SU-DHL-6 (cell line): ENCODE results near the gene RXRG.

Source experiments
- CTCF ChIP-seq: fragments of 200-600 bp; sonication (generic); IDR thresholded peaks from one replicate; pipeline ENCODE4 v1.5.1; 2017; ENCODE audit warnings: antibody characterized with exemption, mild to moderate bottlenecking, low read length, moderate library complexity; ENCODE audit not compliant: insufficient read depth, poor library complexity, severe bottlenecking
- EZH2phosphoT487 ChIP-seq: fragments of 200-600 bp; sonication (generic), shearing (Covaris generic); conservative IDR thresholded peaks from 2 replicates; pipeline ENCODE4 v1.6.1; 2018; ENCODE audit warnings: mild to moderate bottlenecking, antibody characterized with exemption, low read length, moderate library complexity, mixed read lengths

- TF ChIP-seq CTCF (no peak), EZH2phosphoT487 (no peak)
These were observed 19.1 kb upstream of the RXRG start for GRCh38 chr1:165463978-165464377.
